A673 (cell line): ENCODE results near the gene MGME1. TPM values are rescaled to one million over a fixed set of nuclear protein-coding genes. Genes with fewer than 3 reads are reported as not detected.

Experiments used
- BruUV-seq: library from RNA; stranded (reverse); fragments of 400-500 nt; replicated peaks from 2 replicates; lab custom pipeline; 2021; lab: Mats Ljungman, UMichigan
- CTCF ChIA-PET: fragments of 300-600 bp; sonication (Branson Sonifier 250); formaldehyde crosslinking; loops from one replicate; lab custom pipeline; 2022; ENCODE audit warnings: antibody characterized with exemption; lab: Charles Lee
- POLR2A ChIA-PET: fragments of 300-600 bp; sonication (Branson Sonifier 250); formaldehyde crosslinking; loops from one replicate; lab custom pipeline; 2022; ENCODE audit warnings: antibody characterized with exemption; ENCODE audit not compliant: low non-redundant PET; lab: Charles Lee
- DNase-seq: peaks from one replicate; pipeline ENCODE4 v3.0.0-alpha.2; 2015; ENCODE audit warnings: low spot score
- H3K27ac ChIP-seq: fragments of 200-600 bp; sonication (generic); 2 replicates; pipeline ENCODE4 v1.5.1; 2016; ENCODE audit warnings: mixed run types, low read depth, mild to moderate bottlenecking, mixed read lengths, antibody characterized with exemption, low read length; ENCODE audit not compliant: poor library complexity, severe bottlenecking
- H3K27me3 ChIP-seq: fragments of 200-600 bp; sonication (generic); replicated peaks from 2 replicates; pipeline ENCODE4 v1.6.1; 2017; ENCODE audit warnings: mixed run types, low read depth, mild to moderate bottlenecking, mixed read lengths, antibody characterized with exemption, low read length; ENCODE audit not compliant: insufficient read depth, poor library complexity
- H3K36me3 ChIP-seq: fragments of 200-600 bp; sonication (generic); 2 replicates; pipeline ENCODE4 v1.6.1; 2016; ENCODE audit warnings: mixed run types, mild to moderate bottlenecking, mixed read lengths, antibody characterized with exemption, low read length; ENCODE audit not compliant: insufficient read depth, poor library complexity, severe bottlenecking
- H3K4me1 ChIP-seq: fragments of 200-600 bp; sonication (generic); 2 replicates; pipeline ENCODE4 v1.6.1; 2017; ENCODE audit warnings: mixed run types, mild to moderate bottlenecking, mixed read lengths, antibody characterized with exemption, low read length; ENCODE audit not compliant: insufficient read depth, poor library complexity, severe bottlenecking
- H3K4me3 ChIP-seq: fragments of 200-600 bp; sonication (generic); 2 replicates; pipeline ENCODE4 v1.5.1; 2016; ENCODE audit warnings: low read depth, mixed run types, mild to moderate bottlenecking, mixed read lengths, low read length; ENCODE audit not compliant: poor library complexity, severe bottlenecking
- H3K9me3 ChIP-seq: fragments of 200-600 bp; sonication (generic); 2 replicates; pipeline ENCODE4 v1.6.1; 2016; ENCODE audit warnings: mixed run types, low read depth, mild to moderate bottlenecking, mixed read lengths, antibody characterized with exemption, low read length; ENCODE audit not compliant: poor library complexity, severe bottlenecking
- EZH2 ChIP-seq: fragments of 200-600 bp; sonication (generic); IDR thresholded peaks from 2 replicates; pipeline ENCODE4 v1.6.1; 2017; ENCODE audit warnings: borderline replicate concordance, low read depth, mild to moderate bottlenecking, mixed read lengths, antibody characterized with exemption, low read length; ENCODE audit not compliant: poor library complexity, severe bottlenecking
- intact Hi-C: fragments of 100-400 bp; cut with micrococcal nuclease; formaldehyde crosslinking; loops from one replicate; pipeline ENCODE4 v1.10.0; 2022; ENCODE audit not compliant: unreplicated experiment
- total RNA-seq: library from RNA; stranded (reverse); gene quantifications from 2 replicates; pipeline ENCODE4 v1.2.3, GENCODE V29; 2021
- TF ChIP-seq, protein P1 (sequence below): fragments of 300-800, 200-600 bp; sonication (generic); conservative IDR thresholded peaks from 2 replicates; pipeline ENCODE4 v1.5.1; 2017; ENCODE audit warnings: low read depth, mild to moderate bottlenecking, antibody characterized with exemption, low read length, moderate library complexity, mixed read lengths

The MGME1 gene
- total RNA-seq, 1 experiment from 2014 or later, result 41.4 TPM

DNA sequence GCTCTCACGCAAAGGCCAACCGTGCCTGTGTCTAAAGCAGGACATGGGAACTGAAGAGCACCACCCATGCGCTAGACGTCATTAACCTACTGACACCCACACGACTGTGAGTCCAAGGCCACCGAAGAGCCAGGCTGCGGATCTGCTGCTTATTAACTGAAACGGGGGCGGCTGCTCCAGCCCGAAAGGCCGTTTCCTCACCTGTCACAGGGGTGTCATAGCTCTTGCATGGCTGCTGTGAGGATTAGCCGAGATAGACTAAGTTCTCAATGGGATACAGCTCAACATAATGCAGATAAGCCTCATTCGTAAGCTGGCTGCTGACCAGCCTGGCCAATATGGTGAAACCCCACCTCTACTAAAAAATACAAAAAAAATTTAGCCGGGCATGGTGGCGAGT lies 62.2 kb downstream of the MGME1 start:
- H3K27me3 ChIP-seq, result no peaks in the 10 kb centered on the region
- no peak for DNase-seq
- no peak for TF ChIP-seq EZH2
- TF ChIP-seq, protein P1, sequence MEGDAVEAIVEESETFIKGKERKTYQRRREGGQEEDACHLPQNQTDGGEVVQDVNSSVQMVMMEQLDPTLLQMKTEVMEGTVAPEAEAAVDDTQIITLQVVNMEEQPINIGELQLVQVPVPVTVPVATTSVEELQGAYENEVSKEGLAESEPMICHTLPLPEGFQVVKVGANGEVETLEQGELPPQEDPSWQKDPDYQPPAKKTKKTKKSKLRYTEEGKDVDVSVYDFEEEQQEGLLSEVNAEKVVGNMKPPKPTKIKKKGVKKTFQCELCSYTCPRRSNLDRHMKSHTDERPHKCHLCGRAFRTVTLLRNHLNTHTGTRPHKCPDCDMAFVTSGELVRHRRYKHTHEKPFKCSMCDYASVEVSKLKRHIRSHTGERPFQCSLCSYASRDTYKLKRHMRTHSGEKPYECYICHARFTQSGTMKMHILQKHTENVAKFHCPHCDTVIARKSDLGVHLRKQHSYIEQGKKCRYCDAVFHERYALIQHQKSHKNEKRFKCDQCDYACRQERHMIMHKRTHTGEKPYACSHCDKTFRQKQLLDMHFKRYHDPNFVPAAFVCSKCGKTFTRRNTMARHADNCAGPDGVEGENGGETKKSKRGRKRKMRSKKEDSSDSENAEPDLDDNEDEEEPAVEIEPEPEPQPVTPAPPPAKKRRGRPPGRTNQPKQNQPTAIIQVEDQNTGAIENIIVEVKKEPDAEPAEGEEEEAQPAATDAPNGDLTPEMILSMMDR, result no peak
- no peaks in the 10 kb centered on the region for H3K4me1 ChIP-seq
- ChIA-PET POLR2A (no interaction called here), CTCF (no interaction called here)
- intact Hi-C loops, result no loop called here
- no peak overlapping the region for H3K4me3 ChIP-seq
- no peak overlapping the region for H3K27ac ChIP-seq
- H3K9me3 ChIP-seq, result no peaks in the 10 kb centered on the region
- BruUV-seq, result no TSS peak
- H3K36me3 ChIP-seq, result no peaks in the 10 kb centered on the region

DNA sequence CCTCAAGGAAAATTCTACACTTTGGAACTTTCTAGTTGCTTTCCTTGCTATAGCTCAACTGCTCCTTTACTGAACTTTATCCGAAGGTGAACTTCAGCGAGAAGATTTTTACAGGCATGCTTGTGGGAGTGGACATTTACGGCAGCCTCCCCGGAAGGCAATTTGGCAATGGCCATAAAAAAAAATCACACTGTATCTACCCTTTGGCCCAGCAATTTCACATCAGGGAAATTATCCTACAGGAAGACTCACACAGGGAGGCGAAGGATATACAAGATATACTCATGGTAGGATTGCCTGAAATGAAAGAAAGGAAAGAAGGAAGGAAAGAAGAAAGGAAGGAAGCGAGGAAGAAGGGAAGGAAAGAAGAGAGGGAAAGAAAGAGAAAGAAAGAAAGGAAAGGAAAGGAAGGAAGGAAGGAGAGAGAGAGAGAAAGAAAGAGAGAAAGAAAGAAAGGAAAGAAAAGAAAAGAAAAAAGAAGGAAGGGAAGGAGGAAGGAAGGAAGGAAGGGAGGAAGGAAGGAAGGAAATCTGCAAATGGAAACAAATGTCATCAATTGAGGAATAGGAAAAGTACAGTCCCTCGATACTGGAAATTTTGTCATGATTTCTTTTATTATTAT lies 63.2 kb downstream of the MGME1 start:
- H3K27ac ChIP-seq, result no peak overlapping the region
- H3K9me3 ChIP-seq, result no peaks in the 10 kb centered on the region
- H3K4me1 ChIP-seq, result no peaks in the 10 kb centered on the region
- H3K36me3 ChIP-seq, result no peaks in the 10 kb centered on the region
- no peak for DNase-seq
- intact Hi-C loops, result no loop called here
- TF ChIP-seq EZH2, result no peak
- TF ChIP-seq, protein P1, result no peak
- no peaks in the 10 kb centered on the region for H3K27me3 ChIP-seq
- H3K4me3 ChIP-seq, result no peak overlapping the region
- POLR2A ChIA-PET, result no interaction called here
- no TSS peak for BruUV-seq
- CTCF ChIA-PET, result no interaction called here

DNA sequence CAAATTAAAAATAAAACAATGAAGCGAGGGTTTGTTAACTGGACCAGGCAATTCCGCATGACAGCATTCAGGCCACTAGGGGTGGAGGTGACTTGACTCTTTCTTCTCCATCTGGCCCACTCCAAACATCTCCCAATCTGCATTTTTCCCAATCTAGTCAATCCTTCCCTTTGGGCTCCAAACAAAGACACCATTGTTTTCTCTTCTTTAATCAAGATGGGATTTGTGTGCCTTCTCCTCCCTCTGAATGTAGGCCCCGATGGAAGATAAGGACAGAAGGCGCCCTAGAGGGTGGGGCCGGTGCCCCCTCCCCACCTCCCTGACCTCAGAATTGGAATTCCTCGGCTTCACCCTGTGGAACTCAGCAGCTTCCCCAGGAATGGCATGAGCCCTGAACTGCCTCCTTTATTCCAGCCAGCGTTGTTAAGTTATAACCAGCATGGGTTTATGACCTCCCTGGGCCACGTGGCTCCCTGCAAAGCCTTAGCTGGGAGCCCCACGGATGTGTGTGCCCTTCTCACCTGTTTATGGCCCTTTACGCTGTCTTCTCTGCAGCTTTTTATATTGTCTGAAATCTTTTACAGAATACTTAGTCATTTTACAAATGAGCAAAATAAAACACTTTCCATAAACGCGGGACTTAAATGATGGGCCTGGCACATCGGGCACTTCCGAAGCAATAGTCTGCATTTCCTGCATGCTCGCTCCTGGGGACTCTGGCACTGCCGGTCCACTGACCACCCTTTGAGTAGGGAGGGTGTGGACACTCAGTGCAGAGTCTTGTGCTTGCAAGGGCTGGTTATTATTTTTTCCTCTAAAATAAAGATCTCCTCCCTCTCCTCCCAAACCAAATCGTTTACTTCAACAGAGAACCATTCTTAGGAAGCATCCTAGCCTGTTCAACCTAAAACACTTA lies 64.4 kb downstream of the MGME1 start:
- Histone ChIP-seq H3K36me3 (no peaks in the 10 kb centered on the region), H3K4me3 (no peak overlapping the region), H3K27me3 (peaks cover 5% of the 10 kb centered on the region), H3K27ac (no peak overlapping the region), H3K4me1 (no peaks in the 10 kb centered on the region), H3K9me3 (no peaks in the 10 kb centered on the region)
- ChIA-PET CTCF (no interaction called here), POLR2A (no interaction called here)
- DNase-seq, result no peak
- TF ChIP-seq, protein P1, result no peak
- no peak for TF ChIP-seq EZH2
- no TSS peak for BruUV-seq
- intact Hi-C loops, result no loop called here
